GM12865 (cell line): ENCODE results near the gene C11orf91.

Experiments used
- DNase-seq: peaks from one replicate; pipeline ENCODE4 v3.0.0; 2010; ENCODE audit warnings: low read depth
- H3K4me3 ChIP-seq: 2 replicates; pipeline ENCODE4 v1.5.1; 2011; ENCODE audit warnings: mild to moderate bottlenecking, low read depth, low read length, control low read depth
- CTCF ChIP-seq: IDR thresholded peaks from 2 replicates; pipeline ENCODE4 v1.5.1; 2011; ENCODE audit warnings: low read length, control low read depth, low read depth, inconsistent platforms; ENCODE audit not compliant: insufficient read depth; ENCODE audit errors: missing control alignments

Gene C11orf91

GRCh38 chr11:33700063-33700501 is 544 bp downstream of the C11orf91 start:
- no peak for TF ChIP-seq CTCF
- peak overlapping the region; percentile 30 for H3K4me3 ChIP-seq
- DNase-seq: no peak

- H3K4me3 ChIP-seq: no peak overlapping the region
- no peak for DNase-seq
- no peak for TF ChIP-seq CTCF
Observed at GRCh38 chr11:33699515-33700062, 1.0 kb downstream of the C11orf91 start.

- no peak overlapping the region for H3K4me3 ChIP-seq
- no peak for DNase-seq
- no peak for TF ChIP-seq CTCF
Observed at GRCh38 chr11:33698921-33699320, 1.7 kb downstream of the C11orf91 start.

- TF ChIP-seq CTCF: no peak
- DNase-seq: no peak
- no peak overlapping the region for H3K4me3 ChIP-seq
Observed at GRCh38 chr11:33697997-33698396, 2.6 kb downstream of the C11orf91 start.

GRCh38 chr11:33696931-33697638 is 3.5 kb downstream of the C11orf91 start:
- TF ChIP-seq CTCF: no peak
- DNase-seq: no peak
- no peak overlapping the region for H3K4me3 ChIP-seq

GRCh38 chr11:33696411-33696810 is 4.2 kb downstream of the C11orf91 start:
- DNase-seq: peak; percentile 40
- no peak overlapping the region for H3K4me3 ChIP-seq
- TF ChIP-seq CTCF: no peak

- H3K4me3 ChIP-seq: no peak overlapping the region
- DNase-seq: peak; percentile 28
- TF ChIP-seq CTCF: no peak
Observed at GRCh38 chr11:33695051-33695566, 5.5 kb downstream of the C11orf91 start.
